Inflammatory macrophage treated with lipopolysaccharide for 4 hours (primary cell): Measurements from ENCODE around the gene FMN2.
"Not testable (repeated sequence)": the region's sequence is repeated elsewhere in the genome, so short reads cannot be mapped to it uniquely, and the experiment has no call there.

Experiments used
- DNase-seq: peaks from one replicate; pipeline ENCODE4 v3.0.0-alpha.2; 2020

Gene FMN2

GRCh38 chr1:240145120-240145519, 53.4 kb downstream of the FMN2 start:
- no peak for DNase-seq

GRCh38 chr1:240148333-240148732, 56.6 kb downstream of the FMN2 start:
- DNase-seq, result no peak

DNA sequence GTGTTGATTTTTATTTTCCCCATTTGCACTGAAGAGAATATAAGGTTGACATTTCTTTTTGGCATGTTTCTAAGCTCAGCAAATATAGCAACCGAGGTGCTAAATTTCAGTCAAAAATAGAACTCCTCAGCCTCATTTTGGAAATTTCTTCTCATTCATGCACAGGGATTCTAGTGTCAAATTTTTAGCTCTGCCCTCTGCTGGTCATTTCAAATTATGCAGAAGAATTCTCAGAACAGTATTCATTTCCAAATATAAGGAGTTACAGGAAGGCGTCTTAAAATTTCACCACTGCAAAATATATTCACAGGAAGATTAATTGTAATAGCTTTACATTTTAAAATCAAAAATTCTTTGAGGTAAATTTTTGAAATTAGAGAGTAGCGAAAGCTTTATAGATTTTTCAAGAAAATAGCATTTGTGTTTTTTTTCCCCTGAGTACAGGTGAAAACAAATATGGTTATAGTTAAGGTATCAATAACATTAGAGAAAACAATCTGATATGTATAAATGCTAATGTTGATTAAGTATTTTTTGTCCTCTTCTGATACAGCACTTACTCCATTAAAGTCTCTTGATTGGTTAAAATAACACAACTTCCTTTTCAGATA, 57.9 kb downstream of the FMN2 start:
- DNase-seq, result peak; percentile 5

GRCh38 chr1:240151136-240151735, 59.6 kb downstream of the FMN2 start:
- no peak for DNase-seq

DNA sequence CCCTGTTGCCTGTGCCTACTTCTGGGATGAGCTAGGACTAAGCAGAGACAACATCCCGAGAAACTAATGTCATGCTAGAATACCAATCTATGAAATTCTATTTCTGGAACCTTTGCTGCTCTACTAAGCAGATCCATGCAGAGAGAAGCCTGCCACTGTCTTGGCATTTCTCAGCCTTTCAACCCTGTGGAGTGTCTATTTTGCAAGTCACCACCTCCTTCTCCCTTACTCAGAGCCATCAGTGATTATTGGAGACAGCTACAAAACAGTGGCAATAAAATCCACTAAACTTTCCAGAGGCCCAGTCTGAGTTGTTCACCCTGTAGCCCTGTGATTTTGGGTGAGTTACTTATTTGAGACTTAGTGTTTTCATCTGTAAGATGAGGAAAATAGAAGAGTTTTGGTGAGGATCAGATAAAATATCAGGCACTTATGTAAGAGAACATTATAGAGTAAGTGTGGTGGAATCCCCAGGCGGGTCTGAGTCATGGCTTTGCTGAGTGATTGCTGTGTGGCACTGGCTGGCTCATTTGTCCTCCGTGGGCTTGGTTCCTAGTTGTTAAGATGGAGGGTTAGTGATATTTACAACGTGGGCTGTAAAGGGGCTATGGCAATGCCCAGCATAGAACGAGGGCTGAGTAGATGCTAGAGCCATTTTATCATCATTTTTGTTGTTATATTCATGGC, 61.1 kb downstream of the FMN2 start:
- no peak for DNase-seq

- DNase-seq, result no peak
These were observed 63.9 kb downstream of the FMN2 start for GRCh38 chr1:240155605-240156004.

DNA sequence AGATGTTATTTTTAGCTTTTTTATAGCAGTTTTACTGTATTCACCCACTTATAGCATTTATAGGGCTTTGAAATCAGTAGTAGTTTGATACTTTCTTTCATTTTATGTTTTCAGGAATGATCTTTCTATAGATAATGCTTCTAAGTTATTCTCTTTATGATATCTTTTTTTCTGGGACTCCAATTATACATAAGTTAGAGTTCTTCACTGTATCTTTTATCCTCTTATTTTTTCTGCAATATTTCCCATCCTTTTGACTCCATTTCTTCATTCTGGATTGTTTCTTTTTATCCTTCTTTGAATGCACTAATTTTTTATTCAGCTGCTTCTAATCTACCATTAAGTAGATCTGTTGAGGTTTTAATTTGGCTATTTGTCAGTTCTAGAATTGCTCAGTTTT, 73.1 kb downstream of the FMN2 start:
- DNase-seq, result no peak

DNA sequence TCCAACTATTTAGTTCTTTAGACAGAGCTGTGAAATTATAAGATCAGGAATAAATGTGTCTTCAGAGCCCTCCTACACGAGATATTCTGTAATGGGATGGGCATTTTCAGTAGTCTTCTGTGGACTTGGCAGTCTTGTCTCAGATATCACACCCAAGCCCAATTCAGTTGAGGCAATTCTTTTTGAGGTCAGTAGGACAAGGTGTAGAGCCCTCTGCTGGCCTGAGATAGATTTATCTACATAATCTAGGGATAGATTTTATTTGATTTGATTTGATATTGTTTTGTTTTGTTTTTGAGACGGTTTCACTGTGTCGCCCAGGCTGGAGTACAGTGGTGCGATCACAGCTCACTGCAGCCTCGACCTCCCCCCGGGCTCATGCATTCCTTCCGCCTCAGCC, 77.5 kb downstream of the FMN2 start:
- DNase-seq, result no peak

DNA sequence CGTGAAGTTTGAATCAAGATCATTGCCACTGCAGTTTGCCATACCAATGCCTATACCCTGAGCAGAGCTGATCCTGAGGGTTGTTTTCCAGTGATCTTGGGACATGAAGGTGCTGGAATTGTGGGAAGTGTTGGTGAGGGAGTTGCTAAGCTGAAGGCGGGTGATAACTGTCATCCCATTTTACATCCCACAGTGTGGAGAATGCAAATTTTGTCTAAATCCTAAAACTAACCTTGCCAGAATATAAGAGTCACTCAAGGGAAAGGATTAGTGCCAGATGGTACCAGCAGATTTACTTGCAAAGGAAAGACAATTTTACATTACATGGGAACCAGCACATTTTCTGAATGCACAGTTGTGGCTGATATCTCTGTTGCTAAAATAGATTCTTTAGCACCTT, 78.6 kb downstream of the FMN2 start:
- no peak for DNase-seq

DNA sequence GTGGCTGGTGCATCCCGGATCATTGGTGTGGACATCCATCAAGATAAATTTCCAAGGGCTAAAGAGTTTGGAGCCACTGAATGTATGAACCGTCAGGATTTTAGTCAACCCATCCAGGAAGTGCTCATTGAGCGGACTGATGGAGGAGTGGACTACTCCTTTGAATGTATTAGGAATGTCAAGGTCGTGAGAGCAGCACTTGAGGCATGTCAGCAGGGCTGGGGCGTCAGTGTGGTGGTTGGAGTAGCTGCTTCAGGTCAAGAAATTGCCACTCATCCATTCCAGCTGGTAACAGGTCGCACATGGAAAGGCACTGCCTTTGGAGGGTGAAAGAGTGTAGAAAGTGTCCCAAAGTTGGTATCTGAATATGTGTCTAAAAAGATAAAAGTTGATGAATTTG, 79.1 kb downstream of the FMN2 start:
- no peak for DNase-seq

- no peak for DNase-seq
These were observed 80.2 kb downstream of the FMN2 start for GRCh38 chr1:240171907-240172306.

DNA sequence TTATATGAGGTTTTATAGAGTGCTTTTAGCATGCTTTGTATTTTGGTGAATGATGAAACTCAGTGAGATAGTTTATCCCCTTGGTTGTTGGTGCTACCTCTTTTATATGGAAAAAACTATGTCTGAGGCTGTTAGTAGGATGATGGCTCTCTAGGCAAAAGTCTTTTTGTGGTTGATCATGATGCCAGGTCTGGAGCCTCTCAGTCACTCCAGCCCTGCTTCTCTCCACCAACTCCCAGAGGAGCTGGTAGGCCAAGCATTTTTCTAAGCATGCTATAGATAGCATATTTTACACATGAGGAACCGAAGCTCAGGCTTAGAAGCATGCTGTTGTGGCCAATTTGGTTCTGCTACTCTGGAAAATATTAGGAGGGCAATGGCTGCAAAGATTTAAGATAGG, 82.2 kb downstream of the FMN2 start:
- no peak for DNase-seq

GRCh38 chr1:240174734-240175133, 83.1 kb downstream of the FMN2 start:
- DNase-seq, result peak; percentile 0

DNA sequence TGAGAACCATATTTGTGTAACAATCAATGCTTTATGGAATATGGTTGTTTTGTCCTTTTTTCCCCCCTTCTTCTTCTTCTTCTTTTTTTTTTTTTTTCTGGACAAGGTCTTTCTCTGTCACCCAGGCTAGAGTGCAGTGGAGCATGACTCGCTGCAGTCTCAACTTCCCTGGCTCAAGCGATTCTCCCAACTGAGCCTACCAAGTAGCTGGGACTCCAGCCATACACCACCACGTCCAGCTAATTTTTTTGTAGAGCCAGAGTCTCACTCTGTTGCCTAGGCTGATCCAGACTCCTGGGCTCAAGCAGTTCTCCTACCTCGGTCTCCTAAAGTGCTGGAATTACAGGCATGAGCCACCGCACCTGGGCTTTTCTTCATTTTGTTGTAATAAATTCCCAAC, 86.7 kb downstream of the FMN2 start:
- no peak for DNase-seq

- DNase-seq, result not testable (repeated sequence)
These were observed 93.0 kb downstream of the FMN2 start for GRCh38 chr1:240184682-240185081.

DNA sequence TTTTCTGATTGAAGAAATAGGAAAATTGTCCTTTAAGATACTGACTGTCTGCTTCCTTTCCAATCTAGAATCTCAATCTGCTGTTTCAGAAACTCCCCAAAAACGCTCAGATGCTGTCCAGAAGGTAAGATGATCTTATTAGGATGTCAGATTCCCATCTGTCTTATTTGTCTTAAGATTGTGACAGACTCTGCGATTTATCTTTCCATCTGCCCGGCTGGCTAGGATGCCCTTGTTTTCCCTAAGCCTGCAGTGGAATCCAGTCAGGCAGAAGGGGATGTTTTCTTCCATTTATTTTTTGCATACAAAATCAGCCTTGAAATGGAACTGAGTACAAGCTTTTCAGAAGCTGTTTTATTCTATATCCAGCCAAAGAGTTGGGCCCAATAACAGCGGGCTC, 96.5 kb downstream of the FMN2 start:
- no peak for DNase-seq

- peak; percentile 37 for DNase-seq
These were observed 97.8 kb downstream of the FMN2 start for GRCh38 chr1:240189386-240189989.

- DNase-seq, result no peak
These were observed 99.3 kb downstream of the FMN2 start for GRCh38 chr1:240190881-240191401.

DNA sequence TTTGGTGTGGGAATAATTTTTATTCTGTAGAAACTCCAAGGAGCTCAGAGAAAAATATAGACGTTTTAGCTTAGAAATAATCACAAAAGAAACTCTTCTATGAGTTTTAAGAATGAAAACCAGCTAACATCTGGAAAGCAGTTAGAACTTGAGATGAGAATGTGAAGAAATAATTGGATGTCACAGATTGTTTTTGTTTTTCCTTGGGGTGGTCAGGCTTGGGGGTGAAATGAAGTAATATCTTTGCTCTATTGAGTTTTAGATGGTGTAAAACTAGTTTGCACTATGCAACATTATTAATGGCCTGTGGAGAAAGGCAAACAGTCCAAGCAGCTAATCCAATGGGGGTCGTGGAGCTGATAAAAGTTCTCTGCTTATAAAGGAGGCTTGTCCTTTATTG, 101.2 kb downstream of the FMN2 start:
- no peak for DNase-seq

DNA sequence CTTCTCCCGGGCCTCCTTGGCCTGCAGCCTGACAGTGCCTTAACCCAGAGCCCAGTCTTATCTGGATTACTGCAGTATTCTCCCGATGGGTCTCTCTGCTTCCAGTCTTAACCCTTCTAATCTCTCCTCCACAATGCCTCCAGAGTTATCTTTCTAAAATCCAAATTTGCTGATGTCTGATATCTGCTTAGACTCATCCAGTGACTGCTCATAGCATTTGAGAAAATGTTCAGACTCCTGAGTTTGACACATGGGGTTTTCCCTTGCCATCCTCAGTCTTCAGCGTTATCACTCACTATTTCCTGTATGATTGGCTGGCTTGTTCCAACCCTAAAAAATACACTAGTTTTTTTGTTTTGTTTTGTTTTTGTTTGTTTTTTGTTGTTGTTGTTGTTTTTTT, 102.0 kb downstream of the FMN2 start:
- no peak for DNase-seq

- DNase-seq, result no peak
These were observed 102.4 kb downstream of the FMN2 start for GRCh38 chr1:240194120-240194519.

DNA sequence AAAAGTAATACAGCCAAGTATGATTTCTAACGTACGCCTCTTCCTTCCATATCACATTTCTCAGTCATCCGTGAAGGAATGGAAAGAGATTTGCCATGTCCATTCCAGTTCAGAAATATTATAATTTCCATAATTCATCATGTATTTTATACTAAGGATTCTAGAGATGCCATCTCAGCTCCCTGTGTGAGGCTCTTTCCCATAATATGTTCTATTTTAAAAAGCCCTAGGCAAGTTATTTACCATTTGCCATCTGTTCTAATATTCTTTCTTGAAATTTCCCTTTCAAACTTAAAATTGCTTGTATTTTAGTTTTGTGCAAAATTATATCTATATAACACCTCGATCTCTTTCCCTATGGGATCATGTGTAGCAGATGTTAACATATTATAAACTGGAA, 106.7 kb downstream of the FMN2 start:
- no peak for DNase-seq

- DNase-seq, result no peak
These were observed 108.3 kb downstream of the FMN2 start for GRCh38 chr1:240199758-240200645.
